ENCODE data around the gene ELP1. TPM values are rescaled to one million over a fixed set of nuclear protein-coding genes. Genes with fewer than 3 reads are reported as not detected.

Gene ELP1
- total RNA-seq, 4 donors from 2014 or later, result 31.3 to 37.8 (median 34.4) TPM

GRCh38 chr9:108832179-108832500 is 101.8 kb downstream of the ELP1 start:
- H3K27me3 ChIP-seq, result no peaks in the 10 kb centered on the region
- H3K36me3 ChIP-seq, result no peaks in the 10 kb centered on the region
- H3K4me3 ChIP-seq (replicated peaks in 1 of 3), result no peak overlapping the region
- H3K9me3 ChIP-seq, result no peaks in the 10 kb centered on the region
- TF ChIP-seq, protein P1, sequence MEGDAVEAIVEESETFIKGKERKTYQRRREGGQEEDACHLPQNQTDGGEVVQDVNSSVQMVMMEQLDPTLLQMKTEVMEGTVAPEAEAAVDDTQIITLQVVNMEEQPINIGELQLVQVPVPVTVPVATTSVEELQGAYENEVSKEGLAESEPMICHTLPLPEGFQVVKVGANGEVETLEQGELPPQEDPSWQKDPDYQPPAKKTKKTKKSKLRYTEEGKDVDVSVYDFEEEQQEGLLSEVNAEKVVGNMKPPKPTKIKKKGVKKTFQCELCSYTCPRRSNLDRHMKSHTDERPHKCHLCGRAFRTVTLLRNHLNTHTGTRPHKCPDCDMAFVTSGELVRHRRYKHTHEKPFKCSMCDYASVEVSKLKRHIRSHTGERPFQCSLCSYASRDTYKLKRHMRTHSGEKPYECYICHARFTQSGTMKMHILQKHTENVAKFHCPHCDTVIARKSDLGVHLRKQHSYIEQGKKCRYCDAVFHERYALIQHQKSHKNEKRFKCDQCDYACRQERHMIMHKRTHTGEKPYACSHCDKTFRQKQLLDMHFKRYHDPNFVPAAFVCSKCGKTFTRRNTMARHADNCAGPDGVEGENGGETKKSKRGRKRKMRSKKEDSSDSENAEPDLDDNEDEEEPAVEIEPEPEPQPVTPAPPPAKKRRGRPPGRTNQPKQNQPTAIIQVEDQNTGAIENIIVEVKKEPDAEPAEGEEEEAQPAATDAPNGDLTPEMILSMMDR (IDR thresholded peaks at IDR 0.05), result no peak
- TF ChIP-seq POLR2A (IDR thresholded peaks at IDR 0.05), result no peak
- H3K27ac ChIP-seq, result no peak overlapping the region
- WGBS, 2 donors, result 96 to 100% methylated on average over 3 of the region's 3 CpGs
- no peak for DNase-seq
- intact Hi-C loops (cut with DNase I), result no loop called here
- H3K4me1 ChIP-seq, result peaks cover 8 to 10% of the 10 kb centered on the region in 2 donors

DNA sequence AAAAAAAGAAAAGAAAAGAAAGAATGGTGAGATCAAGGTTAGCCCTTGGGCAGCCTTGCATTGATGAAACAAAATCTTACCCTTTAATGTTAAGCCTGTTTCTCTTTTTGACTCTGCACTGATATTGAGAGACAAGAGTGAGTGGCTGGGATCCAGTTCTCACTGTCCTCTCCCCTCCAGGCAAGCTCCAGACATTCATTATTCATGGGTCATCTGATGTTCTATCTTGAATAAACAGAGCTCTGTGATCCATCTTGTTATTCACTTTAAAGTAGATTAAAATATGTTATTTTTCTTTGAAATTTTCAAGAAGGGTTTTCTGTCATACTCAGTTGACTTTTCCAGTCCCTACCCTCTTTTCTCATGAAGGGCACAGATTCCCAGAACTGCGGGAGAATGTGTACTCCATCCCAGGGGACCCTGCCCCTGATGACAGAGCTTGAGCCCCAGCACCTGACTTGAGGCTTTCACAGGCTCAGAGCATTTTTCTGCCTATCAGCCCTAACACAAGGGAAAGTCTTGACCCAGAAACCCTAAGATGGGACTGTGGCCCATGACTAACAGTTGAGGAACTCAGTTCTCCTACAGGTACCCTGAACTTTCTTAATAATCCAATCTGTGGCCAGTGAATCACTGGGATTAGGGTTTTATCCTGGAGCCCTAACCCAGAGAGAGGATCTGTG is 102.3 kb downstream of the ELP1 start:
- intact Hi-C loops (cut with DNase I), result no loop called here
- WGBS, 2 donors, result 82 to 83% methylated on average over 1 of the region's 1 CpG

DNA sequence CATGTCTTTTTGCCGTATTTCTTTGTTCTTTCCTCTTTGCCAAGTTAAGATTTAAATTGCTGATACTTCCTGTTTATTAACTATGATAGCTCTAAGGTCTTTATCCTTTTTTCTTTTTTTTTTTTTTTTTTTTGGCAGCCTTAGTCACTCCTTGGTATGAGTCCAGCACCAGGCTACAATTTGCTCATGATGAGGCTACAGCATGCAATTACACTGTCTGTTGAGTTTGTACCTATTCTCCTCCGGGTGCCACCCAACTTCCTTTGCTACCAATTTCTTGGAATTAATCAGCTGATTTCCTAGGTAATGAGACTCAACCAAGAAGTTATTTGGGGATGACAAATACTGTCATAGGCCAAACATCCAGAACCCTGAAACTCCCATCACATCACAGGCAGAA is 103.7 kb downstream of the ELP1 start:
- Histone ChIP-seq H3K27ac (no peak overlapping the region), H3K9me3 (no peaks in the 10 kb centered on the region), H3K4me3 (replicated peaks in 1 of 3) (no peak overlapping the region), H3K36me3 (no peaks in the 10 kb centered on the region), H3K4me1 (no peaks in the 10 kb centered on the region), H3K27me3 (no peaks in the 10 kb centered on the region)
- no peak for TF ChIP-seq POLR2A (IDR thresholded peaks at IDR 0.05)
- TF ChIP-seq, protein P1 (IDR thresholded peaks at IDR 0.05), result no peak
- no peak for DNase-seq
- intact Hi-C loops (cut with DNase I), result no loop called here
- WGBS, 2 donors, result 61 to 78% methylated on average over 2 of the region's 2 CpGs

More for the DNA sequence above, 102.3 kb downstream of the ELP1 start:
- Histone ChIP-seq H3K27me3 (no peaks in the 10 kb centered on the region), H3K4me3 (replicated peaks in 1 of 3) (no peak overlapping the region), H3K36me3 (no peaks in the 10 kb centered on the region), H3K27ac (no peak overlapping the region), H3K4me1 (peaks cover 7 to 8% of the 10 kb centered on the region in 2 donors), H3K9me3 (no peaks in the 10 kb centered on the region)
- DNase-seq, result no peak
- TF ChIP-seq POLR2A (IDR thresholded peaks at IDR 0.05), result no peak
- TF ChIP-seq, protein P1 (IDR thresholded peaks at IDR 0.05), result no peak

- WGBS, 2 donors, result 89% methylated on average over 2 to 3 of the region's 3 CpGs
- no peaks in the 10 kb centered on the region for H3K4me1 ChIP-seq
- DNase-seq, result no peak
- no peak overlapping the region for H3K27ac ChIP-seq
- no peak overlapping the region for H3K4me3 ChIP-seq (replicated peaks in 1 of 3)
- no peaks in the 10 kb centered on the region for H3K36me3 ChIP-seq
- H3K9me3 ChIP-seq, result no peaks in the 10 kb centered on the region
- intact Hi-C loops (cut with DNase I), result no loop called here
- H3K27me3 ChIP-seq, result no peaks in the 10 kb centered on the region
- TF ChIP-seq POLR2A (IDR thresholded peaks at IDR 0.05), result no peak
- TF ChIP-seq, protein P1 (IDR thresholded peaks at IDR 0.05), result no peak
These were observed 110.1 kb downstream of the ELP1 start for GRCh38 chr9:108823829-108824228.

Small RNAs within 50 kb of the gene (small RNA-seq; reads per million reads assigned to genes)
- gene AL359692.1, result not detected

Other genes with a start within 250 kb of the ELP1 start
- under 1 TPM in 2 of 4 donors, not detected in 2; 0.33 to 0.54 TPM for gene ACTL7B, start 78.1 kb downstream of the ELP1 start, total RNA-seq
- gene ACTL7A, start 71.9 kb downstream of the ELP1 start, total RNA-seq, result under 1 TPM in 1 of 4 donors, not detected in 3; 0.67 TPM
- 10 to 100 TPM; 18.5 to 42.9 (median 19.1) TPM for gene ABITRAM, start 276 bp upstream of the ELP1 start, total RNA-seq
- gene CTNNAL1, start 79.4 kb upstream of the ELP1 start, total RNA-seq, result 100 to 1,000 TPM; 106 to 231 (median 156) TPM
- gene TMEM245, start 185.8 kb upstream of the ELP1 start, total RNA-seq, result 100 to 1,000 TPM; 222 to 549 (median 318) TPM
- gene FRRS1L, start 233.1 kb upstream of the ELP1 start, total RNA-seq, result 10 to 100 TPM in 1 of 4 donors, 1 to 10 TPM in 1, under 1 TPM in 2; 0.33 to 11.2 (median 1.4) TPM